Uterus (tissue), 4 donors: ENCODE data around the gene INSYN2B. TPM values are rescaled to one million over a fixed set of nuclear protein-coding genes. Genes with fewer than 3 reads are reported as not detected.
A peak's percentile ranks its signal among the peaks of the same experiment; 100 is the strongest.

Experiments
- DNase-seq, 2 donors: peaks; one replicate each; pipeline ENCODE4 v3.0.0-alpha.2; 2019 to 2020
- H3K27ac ChIP-seq, 2 donors: fragments of 200-600 bp; sonication (generic); 1 replicate in 1 of 2; 2 replicates in 1 of 2; pipeline ENCODE4 v1.5.1; 2016 to 2018
- H3K27me3 ChIP-seq, 2 donors: fragments of 200-600 bp; sonication (generic); one replicate each; pipeline ENCODE4 v1.5.1; 2018 to 2019; ENCODE audit warnings: control low read depth in 1 of 2
- H3K36me3 ChIP-seq, 2 donors: fragments of 200-600 bp; sonication (generic); one replicate each; pipeline ENCODE4 v1.5.1; 2019; ENCODE audit warnings: control low read depth in 1 of 2
- H3K4me1 ChIP-seq, 2 donors: fragments of 200-600 bp; sonication (generic); one replicate each; pipeline ENCODE4 v1.5.1; 2018 to 2019; ENCODE audit warnings: control low read depth in 1 of 2
- H3K4me3 ChIP-seq, 2 donors: fragments of 200-600 bp; sonication (generic); 1 replicate in 1 of 2; 2 replicates in 1 of 2; pipeline ENCODE4 v1.5.1; 2018 to 2019; ENCODE audit warnings: mild to moderate bottlenecking in 1 of 2
- H3K9me3 ChIP-seq, 2 donors: fragments of 200-600 bp; sonication (generic); one replicate each; pipeline ENCODE4 v1.5.1; 2019; ENCODE audit warnings: control low read depth in 1 of 2
- POLR2A ChIP-seq, 2 donors: fragments of 450-650 bp; IDR thresholded peaks; one replicate each; pipeline ENCODE4 v1.6.1; 2016; ENCODE audit warnings: antibody characterized with exemption in 2 of 2, mild to moderate bottlenecking in 1 of 2, moderate library complexity in 1 of 2
- intact Hi-C: fragments of 100-400 bp; cut with DNase I; formaldehyde crosslinking; loops from one replicate; pipeline ENCODE4 v1.15.1; 2023; ENCODE audit warnings: low total_unique reads
- total RNA-seq, 4 donors: library from RNA; depleted of rRNA in 3 of 4; stranded (reverse); fragments of >200 nt in 3 of 4; gene quantifications; one replicate each; pipeline versions ENCODE4 v1.1.0 to v1.2.4, GENCODE V29; 2014 to 2023
- TF ChIP-seq, protein P1 (sequence below), 4 experiments: fragments of 200-600 bp in 2 of 4; fragments of 450-650 bp in 2 of 4; sonication (generic) in 2 of 4; IDR thresholded peaks; one replicate each; pipeline ENCODE4 v1.5.1; 2016 to 2019; ENCODE audit warnings: antibody characterized with exemption in 4 of 4, mild to moderate bottlenecking in 2 of 4, moderate library complexity in 1 of 4
- donor health status: DM: yes; HTN: yes; CAD: no.

INSYN2B gene
- total RNA-seq, 4 donors from 2014 or later = 0.34 to 2.4 TPM; not detected in 2

DNA sequence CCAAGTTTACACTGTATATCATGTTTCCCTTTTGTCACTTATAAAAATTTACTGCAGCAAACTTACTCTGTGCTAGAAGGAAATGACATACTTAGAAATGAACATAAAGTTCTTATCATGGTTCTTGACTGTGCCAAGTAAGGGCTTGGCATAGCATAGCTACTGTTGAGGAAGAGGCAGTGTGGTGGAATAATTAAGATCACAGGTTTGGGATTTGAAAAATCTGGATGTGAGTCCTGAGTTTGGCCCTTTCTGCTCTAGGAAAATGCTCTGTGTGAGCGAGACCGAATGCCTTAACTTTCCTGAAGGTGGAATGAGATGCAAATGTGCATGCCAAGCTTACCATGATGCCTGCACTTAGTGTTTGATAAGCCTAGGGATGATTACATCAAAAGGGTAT is 99.5 kb downstream of the INSYN2B start:
- TF ChIP-seq, protein P1, sequence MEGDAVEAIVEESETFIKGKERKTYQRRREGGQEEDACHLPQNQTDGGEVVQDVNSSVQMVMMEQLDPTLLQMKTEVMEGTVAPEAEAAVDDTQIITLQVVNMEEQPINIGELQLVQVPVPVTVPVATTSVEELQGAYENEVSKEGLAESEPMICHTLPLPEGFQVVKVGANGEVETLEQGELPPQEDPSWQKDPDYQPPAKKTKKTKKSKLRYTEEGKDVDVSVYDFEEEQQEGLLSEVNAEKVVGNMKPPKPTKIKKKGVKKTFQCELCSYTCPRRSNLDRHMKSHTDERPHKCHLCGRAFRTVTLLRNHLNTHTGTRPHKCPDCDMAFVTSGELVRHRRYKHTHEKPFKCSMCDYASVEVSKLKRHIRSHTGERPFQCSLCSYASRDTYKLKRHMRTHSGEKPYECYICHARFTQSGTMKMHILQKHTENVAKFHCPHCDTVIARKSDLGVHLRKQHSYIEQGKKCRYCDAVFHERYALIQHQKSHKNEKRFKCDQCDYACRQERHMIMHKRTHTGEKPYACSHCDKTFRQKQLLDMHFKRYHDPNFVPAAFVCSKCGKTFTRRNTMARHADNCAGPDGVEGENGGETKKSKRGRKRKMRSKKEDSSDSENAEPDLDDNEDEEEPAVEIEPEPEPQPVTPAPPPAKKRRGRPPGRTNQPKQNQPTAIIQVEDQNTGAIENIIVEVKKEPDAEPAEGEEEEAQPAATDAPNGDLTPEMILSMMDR (IDR thresholded peaks at IDR 0.05) = no peak
- TF ChIP-seq POLR2A (IDR thresholded peaks at IDR 0.05) = no peak
- H3K9me3 ChIP-seq = no peaks in the 10 kb centered on the region
- H3K27me3 ChIP-seq = no peaks in the 10 kb centered on the region
- intact Hi-C loops = no loop called here
- no peak overlapping the region for H3K27ac ChIP-seq
- no peak overlapping the region for H3K4me3 ChIP-seq
- DNase-seq = no peak
- H3K4me1 ChIP-seq = no peaks in the 10 kb centered on the region
- no peaks in the 10 kb centered on the region for H3K36me3 ChIP-seq

DNA sequence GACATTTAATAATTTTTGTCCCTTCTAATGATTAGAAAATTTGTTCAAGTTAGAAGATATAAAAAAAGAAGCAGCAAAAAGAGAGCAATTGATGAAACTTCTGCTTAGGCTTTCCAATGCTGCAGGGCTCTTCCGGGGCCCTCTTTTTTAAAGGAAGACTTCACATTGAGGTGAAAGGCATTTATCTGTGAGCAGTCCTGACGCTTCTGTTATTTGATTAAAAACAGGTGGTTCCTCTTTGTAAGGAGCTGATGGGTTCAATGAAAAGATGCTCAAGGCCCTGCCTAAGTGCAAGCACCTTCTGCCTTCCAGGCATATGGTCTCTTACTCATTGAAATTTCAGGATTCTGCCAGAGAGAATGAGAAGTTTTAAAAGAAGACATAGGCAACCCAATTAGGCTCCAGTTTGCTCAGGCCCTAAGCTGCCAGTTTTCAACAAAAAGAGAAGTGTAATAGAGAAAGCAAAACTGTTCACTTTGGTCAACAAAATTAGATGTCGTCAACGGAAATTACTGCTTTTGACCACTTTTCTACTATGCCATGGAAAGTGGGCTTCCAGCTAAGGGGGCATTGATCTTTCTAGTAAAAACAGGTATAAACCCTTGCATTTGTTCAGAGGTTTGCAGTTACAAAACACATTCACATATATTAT is 100.2 kb downstream of the INSYN2B start:
- Histone ChIP-seq H3K36me3 (no peaks in the 10 kb centered on the region), H3K4me3 (no peak overlapping the region), H3K9me3 (no peaks in the 10 kb centered on the region), H3K27me3 (no peaks in the 10 kb centered on the region), H3K4me1 (no peaks in the 10 kb centered on the region), H3K27ac (no peak overlapping the region)
- intact Hi-C loops = no loop called here
- TF ChIP-seq, protein P1 (IDR thresholded peaks at IDR 0.05) = no peak
- TF ChIP-seq POLR2A (IDR thresholded peaks at IDR 0.05) = no peak
- no peak for DNase-seq

DNA sequence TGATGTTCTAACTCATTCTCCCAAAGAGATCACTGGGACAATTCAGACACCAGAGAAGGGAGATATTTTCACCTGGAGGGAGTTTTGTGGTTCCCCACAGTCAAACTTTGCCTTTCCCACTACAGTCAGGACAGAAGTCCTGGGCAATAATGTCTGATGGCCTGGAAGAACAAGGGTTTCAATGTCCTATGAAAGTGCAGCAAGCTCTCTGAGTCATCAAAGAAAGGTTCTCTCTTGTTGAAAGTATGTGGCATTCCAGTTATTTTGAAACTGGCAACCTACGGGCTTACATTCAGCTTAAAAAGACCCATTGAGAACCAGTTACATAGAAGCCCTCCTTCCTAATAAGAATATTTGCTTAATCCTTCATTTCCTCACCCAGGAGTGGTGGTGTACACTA is 103.9 kb downstream of the INSYN2B start:
- Histone ChIP-seq H3K27ac (no peak overlapping the region), H3K9me3 (no peaks in the 10 kb centered on the region), H3K36me3 (no peaks in the 10 kb centered on the region), H3K27me3 (no peaks in the 10 kb centered on the region), H3K4me3 (no peak overlapping the region), H3K4me1 (no peaks in the 10 kb centered on the region)
- no peak for DNase-seq
- TF ChIP-seq, protein P1 (IDR thresholded peaks at IDR 0.05) = no peak
- no peak for TF ChIP-seq POLR2A (IDR thresholded peaks at IDR 0.05)
- intact Hi-C loops = no loop called here

DNA sequence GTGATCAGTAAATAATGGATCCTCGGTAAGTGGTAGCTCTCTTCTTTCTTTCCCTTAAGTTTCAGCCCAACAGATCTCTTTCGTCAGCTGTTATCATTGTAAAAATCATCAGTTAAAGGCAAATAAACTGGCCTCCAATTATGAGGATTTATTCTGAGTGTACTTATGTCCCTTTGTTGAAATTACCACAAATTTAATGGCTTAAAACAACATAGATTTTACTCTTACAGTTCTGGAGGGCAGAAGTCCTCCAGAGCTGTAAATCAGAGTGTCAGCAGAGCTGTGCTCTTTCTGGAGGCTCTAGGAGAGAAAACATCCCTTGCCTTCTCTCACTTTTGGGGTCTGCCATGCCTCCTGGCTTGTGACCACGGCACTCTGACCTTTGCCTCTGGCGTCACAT is 104.6 kb downstream of the INSYN2B start:
- DNase-seq = no peak
- TF ChIP-seq POLR2A (IDR thresholded peaks at IDR 0.05) = no peak
- TF ChIP-seq, protein P1 (IDR thresholded peaks at IDR 0.05) = no peak
- intact Hi-C loops = no loop called here
- Histone ChIP-seq H3K36me3 (no peaks in the 10 kb centered on the region), H3K4me3 (no peak overlapping the region), H3K9me3 (no peaks in the 10 kb centered on the region), H3K27me3 (no peaks in the 10 kb centered on the region), H3K27ac (peak overlapping the region in 1 of 2 donors; percentile 25), H3K4me1 (no peaks in the 10 kb centered on the region)

DNA sequence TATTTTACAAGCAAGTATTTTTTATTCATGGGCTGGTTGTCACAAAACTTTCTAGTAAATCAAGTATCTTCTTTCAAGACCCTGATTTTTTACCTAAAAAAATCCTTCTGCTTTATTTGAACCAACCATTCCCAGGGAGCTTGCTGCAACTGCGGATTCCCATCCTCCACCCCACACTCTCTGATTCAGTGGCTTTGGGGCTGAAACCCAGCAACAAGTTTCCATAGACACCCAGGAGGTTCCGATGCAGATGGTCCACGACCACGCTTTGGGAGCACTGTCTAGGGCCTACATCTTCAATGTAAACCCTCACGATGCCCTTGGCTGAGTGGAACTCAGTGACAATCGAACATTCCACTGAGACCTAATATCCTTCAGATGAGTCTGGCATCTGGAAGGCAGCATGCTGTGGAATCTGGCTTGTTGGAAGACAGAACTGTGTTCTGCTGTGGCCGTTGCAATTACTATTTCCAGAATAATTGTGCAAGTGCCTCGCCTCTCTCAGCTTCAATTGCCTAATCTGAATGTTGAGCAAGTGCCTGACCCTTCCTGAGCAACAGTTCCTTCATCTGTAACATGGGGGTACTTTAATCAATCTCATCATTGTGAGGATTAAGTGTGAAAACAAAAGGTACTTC is 105.1 kb downstream of the INSYN2B start:
- TF ChIP-seq POLR2A (IDR thresholded peaks at IDR 0.05) = no peak
- TF ChIP-seq, protein P1 (IDR thresholded peaks at IDR 0.05) = no peak
- Histone ChIP-seq H3K27ac (peak overlapping the region in 1 of 2 donors; percentile 25), H3K4me3 (no peak overlapping the region), H3K36me3 (no peaks in the 10 kb centered on the region), H3K9me3 (no peaks in the 10 kb centered on the region), H3K4me1 (no peaks in the 10 kb centered on the region), H3K27me3 (no peaks in the 10 kb centered on the region)
- peak; percentile 28 to 34 for DNase-seq
- intact Hi-C loops = no loop called here
